CD14-positive monocyte (primary cell): ENCODE measurements around the gene RAB5A. TPM values are rescaled to one million over a fixed set of nuclear protein-coding genes. Genes with fewer than 3 reads are reported as not detected.

Experiments
- DNase-seq, 3 donors: peaks; one replicate each; pipeline ENCODE4 v3.0.0-alpha.2; 2011 to 2022
- H2AFZ ChIP-seq: 2 replicates; pipeline ENCODE4 v1.6.0; 2012; ENCODE audit warnings: mild to moderate bottlenecking, low read depth, low read length, inconsistent platforms; ENCODE audit not compliant: insufficient read depth, poor library complexity, severe bottlenecking
- H3K27ac ChIP-seq, 2 donors: 1 replicate in 1 of 2; 2 replicates in 1 of 2; pipeline ENCODE4 v1.5.1; 2012 to 2013; ENCODE audit warnings: low read length in 2 of 2, control low read depth in 1 of 2, inconsistent platforms in 1 of 2, low read depth in 1 of 2, mild to moderate bottlenecking in 1 of 2
- H3K27me3 ChIP-seq, 2 donors: one replicate each; pipeline versions ENCODE4 v1.6.0 to v1.6.1; 2011 to 2013; ENCODE audit warnings: low read length in 2 of 2; ENCODE audit not compliant: control insufficient read depth in 2 of 2, insufficient read depth in 2 of 2
- H3K36me3 ChIP-seq, 2 donors: replicated peaks in 1 of 2; 1 replicate in 1 of 2; 2 replicates in 1 of 2; pipeline versions ENCODE4 v1.5.1 to v1.6.1; 2012 to 2013; ENCODE audit warnings: low read length in 2 of 2, control low read depth in 1 of 2, inconsistent platforms in 1 of 2, mild to moderate bottlenecking in 1 of 2; ENCODE audit not compliant: insufficient read depth in 2 of 2, control insufficient read depth in 1 of 2
- H3K4me1 ChIP-seq, 2 donors: 1 replicate in 1 of 2; 2 replicates in 1 of 2; pipeline versions ENCODE4 v1.5.1 to v1.6.1; 2012 to 2013; ENCODE audit warnings: low read length in 2 of 2, control low read depth in 1 of 2, inconsistent platforms in 1 of 2, mild to moderate bottlenecking in 1 of 2, moderate library complexity in 1 of 2; ENCODE audit not compliant: insufficient read depth in 2 of 2, control insufficient read depth in 1 of 2
- H3K4me2 ChIP-seq: replicated peaks from 2 replicates; pipeline ENCODE3; 2012; ENCODE audit warnings: low read length, moderate library complexity, mild to moderate bottlenecking; ENCODE audit not compliant: poor library complexity, severe bottlenecking; ENCODE audit errors: extremely low read depth
- H3K4me3 ChIP-seq, 3 experiments: fragments of 200-600 bp in 1 of 3; sonication (generic) in 1 of 3; replicated peaks in 1 of 3; 1 replicate in 2 of 3; 2 replicates in 1 of 3; pipeline ENCODE4 v1.5.1; 2011 to 2013; ENCODE audit warnings: low read length in 3 of 3, mild to moderate bottlenecking in 3 of 3, control low read depth in 2 of 3, low read depth in 2 of 3, inconsistent platforms in 1 of 3, moderate library complexity in 1 of 3
- H3K79me2 ChIP-seq: 2 replicates; pipeline ENCODE4 v1.6.0; 2012; ENCODE audit warnings: mild to moderate bottlenecking, control low read depth, inconsistent platforms, low read length, moderate library complexity; ENCODE audit not compliant: insufficient read depth
- H3K9ac ChIP-seq: 2 replicates; pipeline ENCODE4 v1.6.0; 2017; ENCODE audit warnings: low read length, mild to moderate bottlenecking; ENCODE audit not compliant: insufficient read depth, poor library complexity, severe bottlenecking
- H3K9me3 ChIP-seq, 2 donors: replicated peaks in 1 of 2; 1 replicate in 1 of 2; 2 replicates in 1 of 2; pipeline versions ENCODE4 v1.5.1 to v1.6.1; 2012 to 2013; ENCODE audit warnings: low read length in 2 of 2, control low read depth in 1 of 2; ENCODE audit not compliant: control insufficient read depth in 1 of 2, insufficient read depth in 1 of 2
- H4K20me1 ChIP-seq: 2 replicates; pipeline ENCODE4 v1.6.0; 2012; ENCODE audit warnings: mild to moderate bottlenecking, low read length, control low read depth, moderate library complexity; ENCODE audit not compliant: insufficient read depth
- H3K27ac Mint-ChIP-seq, 7 donors: one replicate each; pipeline ENCODE4 v1.8.0; 2020; ENCODE audit warnings: mild to moderate bottlenecking in 7 of 7, mixed read lengths in 7 of 7, moderate library complexity in 6 of 7, inconsistent platforms in 2 of 7
- H3K27me3 Mint-ChIP-seq, 3 donors: one replicate each; pipeline ENCODE4 v1.8.0; 2021 to 2022; ENCODE audit warnings: low read depth in 3 of 3, mild to moderate bottlenecking in 3 of 3, mixed read lengths in 3 of 3, moderate library complexity in 3 of 3, inconsistent platforms in 1 of 3
- H3K36me3 Mint-ChIP-seq, 2 donors: one replicate each; pipeline ENCODE4 v1.8.0; 2020; ENCODE audit warnings: mixed read lengths in 2 of 2, inconsistent platforms in 1 of 2, mild to moderate bottlenecking in 1 of 2
- H3K4me1 Mint-ChIP-seq: one replicate; pipeline ENCODE4 v1.8.0; 2020; ENCODE audit warnings: mild to moderate bottlenecking, mixed read lengths
- H3K4me3 Mint-ChIP-seq, 2 donors: one replicate each; pipeline ENCODE4 v1.8.0; 2020; ENCODE audit warnings: mild to moderate bottlenecking in 2 of 2, mixed read lengths in 2 of 2, moderate library complexity in 1 of 2
- H3K9me3 Mint-ChIP-seq, 7 donors: one replicate each; pipeline ENCODE4 v1.8.0; 2020 to 2022; ENCODE audit warnings: mixed read lengths in 7 of 7, mild to moderate bottlenecking in 6 of 7, moderate library complexity in 6 of 7, inconsistent platforms in 2 of 7
- WGBS: methylation state at CpG from one replicate; pipeline ENCODE4 v1.1.5; 2013; ENCODE audit warnings: missing lambda C conversion rate; ENCODE audit not compliant: insufficient coverage; 5-methylcytosine and 5-hydroxymethylcytosine counted together
- intact Hi-C, 2 donors: fragments of 100-400 bp; cut with micrococcal nuclease; formaldehyde crosslinking; loops; one replicate each; pipeline versions ENCODE4 v1.15.0 to v1.15.1; 2023
- polyA plus RNA-seq, 3 donors: library from polyadenylated mRNA; depleted of rRNA in 1 of 3; unstranded in 2 of 3; stranded (reverse) in 1 of 3; fragments of 300-500 nt in 2 of 3; fragments of >200 nt in 1 of 3; fragmentation: Illumina TruSeq in 2 of 3; gene quantifications; 1 replicate in 2 of 3; 2 replicates in 1 of 3; pipeline ENCODE4 v1.2.3, GENCODE V29; 2012 to 2021
- TF ChIP-seq, protein P1 (sequence below): fragments of 200-600 bp; IDR thresholded peaks from one replicate; pipeline ENCODE4 v1.8.0; 2022; ENCODE audit warnings: antibody characterized with exemption, mild to moderate bottlenecking

RAB5A gene
- polyA plus RNA-seq, 3 donors, result 25.7 to 60.2 (median 33.8) TPM

DNA sequence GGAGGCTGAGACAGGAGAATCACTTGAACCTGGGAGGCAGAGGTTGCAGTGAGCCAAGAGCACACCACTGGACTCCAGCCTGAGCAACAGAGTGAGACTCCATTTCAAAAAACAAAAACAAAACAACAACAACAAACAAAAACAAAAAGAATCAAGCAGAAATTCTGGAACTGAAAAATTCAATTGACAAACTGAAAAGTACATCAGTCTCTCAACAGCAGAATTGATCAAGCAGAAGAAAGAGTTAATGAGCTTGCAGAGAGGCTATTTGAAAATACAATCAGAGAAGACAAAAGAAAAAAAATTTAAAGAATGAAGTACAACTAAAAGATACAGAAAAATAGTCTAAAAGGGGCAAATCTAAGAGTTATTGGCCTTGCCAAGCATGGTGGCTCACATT is 35.4 kb upstream of the RAB5A start:
- no peaks in the 10 kb centered on the region for H3K27me3 ChIP-seq
- no peaks in the 10 kb centered on the region for H3K36me3 ChIP-seq
- no peak overlapping the region for H3K4me3 ChIP-seq
- H2AFZ ChIP-seq, result no peak overlapping the region
- H3K27ac ChIP-seq, result no peak overlapping the region
- H3K9me3 Mint-ChIP-seq, result peaks cover 5 to 20% (median 13%) of the 10 kb centered on the region in 7 donors
- peaks cover 1 to 3% (median 1%) of the 10 kb centered on the region in 3 donors for H3K27me3 Mint-ChIP-seq
- H3K27ac Mint-ChIP-seq, result no peak overlapping the region
- no peaks in the 10 kb centered on the region for H3K4me1 ChIP-seq
- H3K4me1 Mint-ChIP-seq, result no peaks in the 10 kb centered on the region
- TF ChIP-seq, protein P1, sequence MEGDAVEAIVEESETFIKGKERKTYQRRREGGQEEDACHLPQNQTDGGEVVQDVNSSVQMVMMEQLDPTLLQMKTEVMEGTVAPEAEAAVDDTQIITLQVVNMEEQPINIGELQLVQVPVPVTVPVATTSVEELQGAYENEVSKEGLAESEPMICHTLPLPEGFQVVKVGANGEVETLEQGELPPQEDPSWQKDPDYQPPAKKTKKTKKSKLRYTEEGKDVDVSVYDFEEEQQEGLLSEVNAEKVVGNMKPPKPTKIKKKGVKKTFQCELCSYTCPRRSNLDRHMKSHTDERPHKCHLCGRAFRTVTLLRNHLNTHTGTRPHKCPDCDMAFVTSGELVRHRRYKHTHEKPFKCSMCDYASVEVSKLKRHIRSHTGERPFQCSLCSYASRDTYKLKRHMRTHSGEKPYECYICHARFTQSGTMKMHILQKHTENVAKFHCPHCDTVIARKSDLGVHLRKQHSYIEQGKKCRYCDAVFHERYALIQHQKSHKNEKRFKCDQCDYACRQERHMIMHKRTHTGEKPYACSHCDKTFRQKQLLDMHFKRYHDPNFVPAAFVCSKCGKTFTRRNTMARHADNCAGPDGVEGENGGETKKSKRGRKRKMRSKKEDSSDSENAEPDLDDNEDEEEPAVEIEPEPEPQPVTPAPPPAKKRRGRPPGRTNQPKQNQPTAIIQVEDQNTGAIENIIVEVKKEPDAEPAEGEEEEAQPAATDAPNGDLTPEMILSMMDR, result no peak
- no peaks in the 10 kb centered on the region for H3K36me3 Mint-ChIP-seq
- DNase-seq, result no peak
- H3K79me2 ChIP-seq, result no peaks in the 10 kb centered on the region
- H3K9me3 ChIP-seq, result peaks cover 3 to 21% of the 10 kb centered on the region in 2 donors
- no peaks in the 10 kb centered on the region for H4K20me1 ChIP-seq
- H3K4me3 Mint-ChIP-seq, result no peak overlapping the region
- no peak overlapping the region for H3K9ac ChIP-seq
- H3K4me2 ChIP-seq, result no peak overlapping the region
- intact Hi-C loops, result no loop called here

DNA sequence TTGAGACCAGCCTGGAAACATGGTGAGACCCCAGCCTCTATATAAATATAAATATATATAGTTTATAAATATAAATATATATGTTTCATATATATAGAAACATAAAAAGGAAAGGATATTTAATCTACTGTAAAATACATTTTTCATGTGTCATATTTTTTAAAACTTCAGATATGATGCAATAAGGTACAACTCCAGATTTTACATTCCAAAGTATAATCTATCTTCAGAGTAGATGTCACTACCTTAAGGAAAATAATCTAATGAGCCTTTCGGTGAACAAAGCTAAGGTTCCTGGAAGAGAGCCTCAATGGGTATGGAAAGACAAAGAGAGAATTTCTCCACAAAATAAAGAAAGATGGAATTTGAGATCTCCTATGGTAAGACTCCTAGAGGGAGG is 29.7 kb upstream of the RAB5A start:
- intact Hi-C loops, result no loop called here
- Mint-ChIP-seq H3K27ac (no peak overlapping the region), H3K27me3 (peaks cover 0 to 7% (median 4%) of the 10 kb centered on the region in 3 donors), H3K4me3 (no peak overlapping the region), H3K9me3 (peaks cover 0 to 10% (median 2%) of the 10 kb centered on the region in 7 donors), H3K36me3 (no peaks in the 10 kb centered on the region), H3K4me1 (no peaks in the 10 kb centered on the region)
- H4K20me1 ChIP-seq, result no peaks in the 10 kb centered on the region
- H3K9ac ChIP-seq, result no peak overlapping the region
- H3K79me2 ChIP-seq, result no peaks in the 10 kb centered on the region
- TF ChIP-seq, protein P1, result no peak
- peaks cover 0 to 5% of the 10 kb centered on the region in 2 donors for H3K9me3 ChIP-seq
- H3K36me3 ChIP-seq, result no peaks in the 10 kb centered on the region
- H3K27ac ChIP-seq, result no peak overlapping the region
- no peaks in the 10 kb centered on the region for H3K27me3 ChIP-seq
- DNase-seq, result no peak
- no peak overlapping the region for H3K4me3 ChIP-seq
- H2AFZ ChIP-seq, result no peak overlapping the region
- no peaks in the 10 kb centered on the region for H3K4me1 ChIP-seq
- WGBS, result no CpG with 5 or more reads among the region's 1 CpG
- H3K4me2 ChIP-seq, result no peak overlapping the region
